Astrocyte of the cerebellum (primary cell): ENCODE measurements around the gene APBB1IP.

Experiments used
- DNase-seq: peaks from one replicate; pipeline ENCODE4 v3.0.0-alpha.2; 2011; ENCODE audit warnings: low read depth
- H3K4me3 ChIP-seq: 2 replicates; pipeline ENCODE4 v1.5.1; 2011; ENCODE audit warnings: mild to moderate bottlenecking, low read depth, low read length, moderate library complexity
- in situ Hi-C: cut with HindIII; loops from 2 replicates; pipeline ENCODE4 v1.10.0; 2017; ENCODE audit warnings: low sequenced_read_pairs
- TF ChIP-seq, protein P1 (sequence below): IDR thresholded peaks from 2 replicates; pipeline ENCODE4 v1.5.1; 2012; ENCODE audit warnings: low read length, low read depth, moderate library complexity, mild to moderate bottlenecking; ENCODE audit errors: missing control alignments

The APBB1IP gene

DNA sequence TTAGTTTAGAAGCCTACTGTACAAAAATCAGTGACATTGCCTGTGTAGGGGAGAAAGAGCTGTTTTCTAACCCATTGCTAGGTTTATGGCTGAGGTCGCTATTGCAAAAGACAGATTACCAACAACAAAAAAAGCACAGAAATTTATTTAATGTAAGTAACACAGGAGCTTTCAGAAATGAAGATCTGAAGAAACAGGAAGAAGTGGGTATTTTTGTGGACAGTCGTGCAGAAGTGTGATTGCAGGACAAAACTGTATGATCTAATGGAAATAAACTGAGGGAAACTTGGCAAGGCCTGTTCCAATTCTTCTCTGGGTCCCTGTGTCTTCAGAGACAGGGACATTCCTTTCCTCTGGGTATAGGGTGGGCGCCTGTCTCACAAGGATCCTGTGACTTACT, 87.4 kb downstream of the APBB1IP start:
- H3K4me3 ChIP-seq: no peak overlapping the region
- DNase-seq: no peak
- in situ Hi-C loops: no loop called here
- TF ChIP-seq, protein P1, sequence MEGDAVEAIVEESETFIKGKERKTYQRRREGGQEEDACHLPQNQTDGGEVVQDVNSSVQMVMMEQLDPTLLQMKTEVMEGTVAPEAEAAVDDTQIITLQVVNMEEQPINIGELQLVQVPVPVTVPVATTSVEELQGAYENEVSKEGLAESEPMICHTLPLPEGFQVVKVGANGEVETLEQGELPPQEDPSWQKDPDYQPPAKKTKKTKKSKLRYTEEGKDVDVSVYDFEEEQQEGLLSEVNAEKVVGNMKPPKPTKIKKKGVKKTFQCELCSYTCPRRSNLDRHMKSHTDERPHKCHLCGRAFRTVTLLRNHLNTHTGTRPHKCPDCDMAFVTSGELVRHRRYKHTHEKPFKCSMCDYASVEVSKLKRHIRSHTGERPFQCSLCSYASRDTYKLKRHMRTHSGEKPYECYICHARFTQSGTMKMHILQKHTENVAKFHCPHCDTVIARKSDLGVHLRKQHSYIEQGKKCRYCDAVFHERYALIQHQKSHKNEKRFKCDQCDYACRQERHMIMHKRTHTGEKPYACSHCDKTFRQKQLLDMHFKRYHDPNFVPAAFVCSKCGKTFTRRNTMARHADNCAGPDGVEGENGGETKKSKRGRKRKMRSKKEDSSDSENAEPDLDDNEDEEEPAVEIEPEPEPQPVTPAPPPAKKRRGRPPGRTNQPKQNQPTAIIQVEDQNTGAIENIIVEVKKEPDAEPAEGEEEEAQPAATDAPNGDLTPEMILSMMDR: no peak

DNA sequence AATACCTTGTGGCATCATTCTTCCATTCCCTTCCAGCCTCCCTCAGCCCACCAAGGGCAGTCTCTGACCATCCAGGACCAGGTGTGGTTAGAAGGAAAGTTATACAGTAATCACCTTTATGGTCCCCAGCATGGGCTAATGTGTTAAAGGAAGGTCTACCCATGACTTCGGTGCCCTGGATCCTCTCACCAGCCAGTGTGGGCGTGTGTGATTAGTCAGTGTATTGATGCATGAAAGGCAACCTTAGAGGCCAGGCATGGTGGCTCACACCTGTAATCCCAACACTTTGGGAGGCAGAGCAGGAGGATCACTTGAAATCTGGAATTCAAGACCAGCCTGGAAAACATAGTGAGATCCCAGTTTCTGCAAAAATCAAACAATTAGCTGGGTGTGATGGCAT, 88.9 kb downstream of the APBB1IP start:
- in situ Hi-C loops: no loop called here
- no peak for DNase-seq
- TF ChIP-seq, protein P1: no peak
- no peak overlapping the region for H3K4me3 ChIP-seq

DNA sequence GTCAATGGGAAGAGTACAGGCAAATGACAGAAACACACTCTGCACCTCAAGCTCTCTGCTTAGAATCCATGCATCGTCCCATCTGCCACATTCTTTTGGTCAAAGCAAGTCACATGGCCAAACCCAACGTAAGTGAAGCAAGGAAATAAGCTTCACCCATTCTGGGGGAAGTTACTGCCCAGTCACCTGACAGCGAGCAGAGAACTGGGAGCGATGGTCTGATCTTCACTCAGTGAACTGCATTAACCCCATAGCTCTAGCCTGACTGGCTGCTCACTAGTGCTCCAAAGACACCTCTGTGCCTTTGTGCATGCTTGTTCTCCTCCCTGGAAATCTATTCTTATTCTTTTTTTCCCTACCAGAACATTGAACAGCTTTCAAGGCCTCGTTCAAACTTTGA, 89.9 kb downstream of the APBB1IP start:
- in situ Hi-C loops: no loop called here
- TF ChIP-seq, protein P1: no peak
- H3K4me3 ChIP-seq: no peak overlapping the region
- no peak for DNase-seq

DNA sequence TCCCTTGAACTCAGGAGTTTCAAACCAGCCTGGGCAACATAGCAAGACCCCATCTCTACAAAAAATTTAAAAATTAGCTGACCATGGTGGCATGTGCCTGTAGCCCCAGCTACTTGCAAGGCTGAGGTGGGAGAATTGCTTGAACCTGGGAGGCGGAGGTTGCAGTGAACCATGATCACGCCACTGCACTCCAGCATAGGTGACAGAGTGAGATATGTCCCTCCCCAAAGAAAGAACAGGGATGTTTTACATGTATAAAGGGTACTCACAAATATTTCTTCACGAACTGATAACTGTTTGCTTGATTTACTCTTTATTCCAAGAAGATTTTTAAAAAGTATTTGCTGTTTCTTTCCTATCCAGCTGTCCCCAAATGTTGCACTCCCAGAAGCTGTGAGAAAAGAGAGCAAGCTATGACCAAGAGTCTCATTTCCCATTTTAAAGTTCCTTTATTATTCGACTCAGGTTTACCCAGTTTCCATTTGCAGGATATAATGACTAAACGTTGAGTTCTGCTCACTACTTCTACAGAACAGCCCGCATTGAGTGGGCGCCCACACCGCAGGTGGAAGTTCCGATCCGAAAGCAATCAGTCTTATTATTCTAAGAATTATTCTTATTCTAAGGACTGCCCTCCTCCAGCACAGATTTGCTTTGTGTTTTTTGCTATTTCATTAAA, 90.7 kb downstream of the APBB1IP start:
- H3K4me3 ChIP-seq: no peak overlapping the region
- in situ Hi-C loops: no loop called here
- TF ChIP-seq, protein P1: no peak
- DNase-seq: no peak

DNA sequence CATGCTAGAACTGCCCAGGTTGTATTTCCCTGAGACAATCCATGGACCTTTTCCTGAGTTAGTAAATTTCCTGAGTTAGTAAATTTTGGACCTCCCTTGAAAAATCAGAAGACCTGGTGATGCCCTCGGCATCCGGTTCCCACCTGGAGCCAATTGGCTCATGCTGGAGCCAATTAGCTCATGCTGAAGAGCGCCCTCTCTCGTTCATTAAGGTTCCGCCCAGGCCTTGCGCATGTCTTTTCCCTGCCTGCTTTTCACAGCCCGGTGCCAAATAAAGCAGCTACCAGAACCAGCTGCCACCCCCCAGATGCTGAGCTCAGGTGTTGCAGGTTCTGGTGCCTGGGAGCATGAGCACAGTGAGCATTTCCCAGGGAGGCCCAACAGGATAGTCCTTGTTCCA, 96.2 kb downstream of the APBB1IP start:
- in situ Hi-C loops: no loop called here
- H3K4me3 ChIP-seq: no peak overlapping the region
- TF ChIP-seq, protein P1: no peak
- no peak for DNase-seq

DNA sequence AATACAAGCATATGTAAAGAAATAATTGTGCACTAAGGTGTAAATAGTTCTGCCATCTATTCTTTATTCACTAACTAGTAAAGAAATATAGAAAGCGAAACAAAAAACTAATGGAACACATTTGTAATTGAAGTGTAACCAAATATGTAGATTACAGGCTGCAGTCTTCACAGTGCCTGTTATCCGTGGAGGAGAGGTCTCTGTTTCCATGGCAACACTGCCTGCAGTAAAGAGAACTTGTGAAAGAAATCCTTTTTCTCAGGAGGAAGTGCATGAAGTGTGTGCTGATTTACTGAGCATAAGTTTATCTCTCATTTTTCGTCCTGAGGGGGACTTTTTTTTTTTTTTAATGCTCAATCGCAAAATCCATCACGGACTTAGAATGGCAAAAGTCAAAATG, 102.5 kb downstream of the APBB1IP start:
- DNase-seq: no peak
- TF ChIP-seq, protein P1: no peak
- no peak overlapping the region for H3K4me3 ChIP-seq
- in situ Hi-C loops: no loop called here
